Keratinocyte (primary cell): ENCODE results near the gene ABCC11.

Source experiments
- EZH2 ChIP-seq: IDR thresholded peaks from one replicate; pipeline ENCODE4 v1.6.1; 2012; ENCODE audit warnings: inconsistent platforms, mild to moderate bottlenecking, low read length, moderate library complexity
- TF ChIP-seq, protein P1 (sequence below), 3 experiments: IDR thresholded peaks in 1 of 3; conservative IDR thresholded peaks in 1 of 3; optimal IDR thresholded peaks in 1 of 3; 2 replicates in 2 of 3; 3 replicates in 1 of 3; pipeline versions ENCODE3 to v1.5.1; 2011; ENCODE audit warnings: low read length in 3 of 3, mild to moderate bottlenecking in 3 of 3, moderate library complexity in 2 of 3, control low read depth in 1 of 3, inconsistent platforms in 1 of 3; ENCODE audit not compliant: insufficient read depth in 2 of 3; ENCODE audit errors: extremely low read depth in 1 of 3

DNA sequence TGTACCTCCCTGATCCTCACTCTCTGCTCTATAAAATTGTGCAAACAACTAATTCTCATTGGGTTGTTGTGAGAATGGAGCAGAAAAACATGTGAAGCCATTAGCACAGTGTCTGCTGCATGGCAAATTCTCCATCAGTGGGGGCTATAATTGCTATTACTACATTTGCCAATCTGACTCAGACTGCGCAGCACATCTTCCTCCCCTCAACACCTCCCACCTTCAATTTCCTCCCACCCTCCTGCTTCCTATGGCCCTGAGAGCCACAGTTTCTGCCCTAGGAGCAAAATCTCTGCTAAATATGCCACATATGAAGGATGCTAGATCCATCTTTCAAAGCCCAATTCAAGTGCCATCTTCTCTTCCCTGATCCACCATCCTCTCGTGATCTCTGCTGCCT is 128.5 kb downstream of the ABCC11 start:
- TF ChIP-seq EZH2, result no peak
- TF ChIP-seq, protein P1, sequence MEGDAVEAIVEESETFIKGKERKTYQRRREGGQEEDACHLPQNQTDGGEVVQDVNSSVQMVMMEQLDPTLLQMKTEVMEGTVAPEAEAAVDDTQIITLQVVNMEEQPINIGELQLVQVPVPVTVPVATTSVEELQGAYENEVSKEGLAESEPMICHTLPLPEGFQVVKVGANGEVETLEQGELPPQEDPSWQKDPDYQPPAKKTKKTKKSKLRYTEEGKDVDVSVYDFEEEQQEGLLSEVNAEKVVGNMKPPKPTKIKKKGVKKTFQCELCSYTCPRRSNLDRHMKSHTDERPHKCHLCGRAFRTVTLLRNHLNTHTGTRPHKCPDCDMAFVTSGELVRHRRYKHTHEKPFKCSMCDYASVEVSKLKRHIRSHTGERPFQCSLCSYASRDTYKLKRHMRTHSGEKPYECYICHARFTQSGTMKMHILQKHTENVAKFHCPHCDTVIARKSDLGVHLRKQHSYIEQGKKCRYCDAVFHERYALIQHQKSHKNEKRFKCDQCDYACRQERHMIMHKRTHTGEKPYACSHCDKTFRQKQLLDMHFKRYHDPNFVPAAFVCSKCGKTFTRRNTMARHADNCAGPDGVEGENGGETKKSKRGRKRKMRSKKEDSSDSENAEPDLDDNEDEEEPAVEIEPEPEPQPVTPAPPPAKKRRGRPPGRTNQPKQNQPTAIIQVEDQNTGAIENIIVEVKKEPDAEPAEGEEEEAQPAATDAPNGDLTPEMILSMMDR (optimal IDR thresholded peaks at IDR 0.05 in 1 of 3, IDR thresholded peaks at IDR 0.05 in 1 of 3, conservative IDR thresholded peaks at IDR 0.05 in 1 of 3; ENCODE audit: extremely low read depth in 1 of 3, insufficient read depth in 2 of 3, low read length in 3 of 3), result no peak
